Mammary epithelial cell (primary cell): ENCODE measurements around the gene CLEC12A.

ENCODE experiments used
- CTCF ChIP-seq, 2 donors: IDR thresholded peaks in 1 of 2; conservative IDR thresholded peaks in 1 of 2; 2 replicates each; pipeline ENCODE4 v1.5.1; 2011 to 2012; ENCODE audit warnings: inconsistent platforms in 2 of 2, low read length in 2 of 2, mild to moderate bottlenecking in 2 of 2, control low read depth in 1 of 2, low read depth in 1 of 2; ENCODE audit not compliant: insufficient read depth in 1 of 2; ENCODE audit errors: extremely low read depth in 1 of 2
- EZH2 ChIP-seq: IDR thresholded peaks from 2 replicates; pipeline ENCODE4 v1.6.1; 2012; ENCODE audit warnings: low read length, inconsistent platforms, borderline replicate concordance

- no peak for TF ChIP-seq CTCF (conservative IDR thresholded peaks at IDR 0.05 in 1 of 2, IDR thresholded peaks at IDR 0.05 in 1 of 2; ENCODE audit: extremely low read depth in 1 of 2, insufficient read depth in 1 of 2, low read depth in 1 of 2, low read length in 2 of 2)
- no peak for TF ChIP-seq EZH2
These were observed 34.6 kb upstream of the CLEC12A start for GRCh38 chr12:9936591-9936990.
